Activated CD8-positive, alpha-beta T cell treated with anti-CD3 and anti-CD28 coated beads, Interleukin-2, amount 10 ng/mL, durations not matched to agents 7 days and 5 days (primary cell): ENCODE measurements around the gene SARS1. TPM values are rescaled to one million over a fixed set of nuclear protein-coding genes. Genes with fewer than 3 reads are reported as not detected.
"Not testable (repeated sequence)": the region's sequence is repeated elsewhere in the genome, so short reads cannot be mapped to it uniquely, and the experiment has no call there.

ENCODE experiments used
- ATAC-seq: fragments of 150-1000 bp; cut with Tn5 transposase; one replicate; pipeline ENCODE4 v1.10.0; 2021; ENCODE audit warnings: moderate library complexity
- CTCF ChIA-PET: fragments of 350-600 bp; sonication (Branson Sonifier 250); formaldehyde crosslinking; loops from one replicate; lab custom pipeline; 2021; ENCODE audit warnings: antibody characterized with exemption; lab: Charles Lee
- POLR2A ChIA-PET: fragments of 350-600 bp; sonication (Branson Sonifier 250); formaldehyde crosslinking; loops from one replicate; lab custom pipeline; 2021; ENCODE audit warnings: antibody characterized with exemption; lab: Charles Lee
- DNase-seq: peaks from one replicate; pipeline ENCODE4 v3.0.0-alpha.2; 2020
- H3K27ac Mint-ChIP-seq: one replicate; pipeline ENCODE4 v1.8.0; 2021; ENCODE audit warnings: mild to moderate bottlenecking, mixed read lengths
- H3K27me3 Mint-ChIP-seq: one replicate; pipeline ENCODE4 v1.8.0; 2021; ENCODE audit warnings: low read depth, mixed read lengths
- H3K36me3 Mint-ChIP-seq: one replicate; pipeline ENCODE4 v1.8.0; 2021; ENCODE audit warnings: low read depth, mixed read lengths
- H3K4me1 Mint-ChIP-seq: one replicate; pipeline ENCODE4 v1.8.0; 2021; ENCODE audit warnings: low read depth, mixed read lengths
- H3K4me3 Mint-ChIP-seq: one replicate; pipeline ENCODE4 v1.8.0; 2021; ENCODE audit warnings: mild to moderate bottlenecking, mixed read lengths
- H3K9me3 Mint-ChIP-seq: one replicate; pipeline ENCODE4 v1.8.0; 2022; ENCODE audit warnings: mixed read lengths; ENCODE audit not compliant: insufficient read depth
- total RNA-seq, 2 experiments: library from RNA; stranded (reverse); gene quantifications; one replicate each; pipeline ENCODE4 v1.2.3, GENCODE V29; 2021

The SARS1 gene
- total RNA-seq, 2 experiments from 2014 or later, result 145 to 157 TPM

DNA sequence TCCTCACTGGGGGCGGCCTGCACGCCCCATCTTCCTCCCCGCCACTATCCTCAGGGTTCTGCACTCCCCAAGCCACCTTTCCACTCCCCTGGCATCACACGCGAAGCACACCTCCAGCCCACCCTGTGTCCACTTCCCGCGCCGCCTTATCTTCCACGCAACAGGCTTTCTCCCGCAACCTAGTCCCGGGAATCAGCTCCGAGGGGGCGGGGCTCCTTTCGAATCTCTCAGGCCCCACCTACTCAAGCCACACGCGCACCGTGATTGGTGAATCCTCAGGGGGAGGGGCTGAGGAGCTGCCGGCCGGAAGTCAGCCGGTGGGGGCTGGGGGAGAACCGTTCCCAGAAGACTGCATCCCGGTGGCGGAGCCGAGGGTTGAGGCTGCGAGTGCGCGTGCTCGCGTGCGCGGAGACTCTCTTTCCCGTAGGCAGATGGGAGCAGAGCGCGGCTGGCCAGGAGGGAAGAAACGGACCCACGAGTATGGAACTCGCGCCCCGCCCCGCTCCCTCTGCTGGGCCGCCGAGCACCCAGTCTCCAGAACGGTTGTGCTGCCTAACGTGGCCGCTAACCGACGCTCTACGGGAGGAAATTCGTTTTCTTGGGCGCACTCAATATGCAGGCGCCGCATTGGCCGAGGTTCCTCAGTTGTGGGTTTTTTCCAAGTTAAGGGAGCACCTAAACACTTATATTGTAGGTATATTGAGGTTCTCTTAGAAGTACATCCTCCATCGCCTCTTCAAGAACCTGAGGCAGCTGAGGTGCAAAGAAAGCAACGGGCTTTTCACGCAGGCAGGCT, 69.4 kb downstream of the SARS1 start, which contains the start of gene PSRC1:
Gene PSRC1, minus strand, starts transcription at position 194 of the 796 bp plus-strand sequence.
- Mint-ChIP-seq H3K4me1 (peaks cover 31% of the 10 kb centered on the region), H3K36me3 (peaks cover 23% of the 10 kb centered on the region), H3K27ac (peak within 1 kb of the TSS; percentile 91), H3K9me3 (no peaks in the 10 kb centered on the region), H3K27me3 (peaks cover 7% of the 10 kb centered on the region), H3K4me3 (peak within 1 kb of the TSS; percentile 99)
- ATAC-seq, result peak; percentile 97
- DNase-seq, result peak; percentile 93
- CTCF ChIA-PET, result interaction anchor here (0.7 to 3.3 kb wide), 16 partner anchors 18 to 252 kb away, joined by 3 to 36 read pairs (median 6); partner anchors contain the start of genes ATXN7L2, CYB561D1, SARS1 and SORT1
- POLR2A ChIA-PET, result interaction anchor here (0.6 to 1.8 kb wide), 10 partner anchors 10 to 266 kb away, joined by 3 to 10 read pairs (median 3); partner anchors contain the start of genes ATXN7L2, CELSR2, GNAI3 and SORT1

DNA sequence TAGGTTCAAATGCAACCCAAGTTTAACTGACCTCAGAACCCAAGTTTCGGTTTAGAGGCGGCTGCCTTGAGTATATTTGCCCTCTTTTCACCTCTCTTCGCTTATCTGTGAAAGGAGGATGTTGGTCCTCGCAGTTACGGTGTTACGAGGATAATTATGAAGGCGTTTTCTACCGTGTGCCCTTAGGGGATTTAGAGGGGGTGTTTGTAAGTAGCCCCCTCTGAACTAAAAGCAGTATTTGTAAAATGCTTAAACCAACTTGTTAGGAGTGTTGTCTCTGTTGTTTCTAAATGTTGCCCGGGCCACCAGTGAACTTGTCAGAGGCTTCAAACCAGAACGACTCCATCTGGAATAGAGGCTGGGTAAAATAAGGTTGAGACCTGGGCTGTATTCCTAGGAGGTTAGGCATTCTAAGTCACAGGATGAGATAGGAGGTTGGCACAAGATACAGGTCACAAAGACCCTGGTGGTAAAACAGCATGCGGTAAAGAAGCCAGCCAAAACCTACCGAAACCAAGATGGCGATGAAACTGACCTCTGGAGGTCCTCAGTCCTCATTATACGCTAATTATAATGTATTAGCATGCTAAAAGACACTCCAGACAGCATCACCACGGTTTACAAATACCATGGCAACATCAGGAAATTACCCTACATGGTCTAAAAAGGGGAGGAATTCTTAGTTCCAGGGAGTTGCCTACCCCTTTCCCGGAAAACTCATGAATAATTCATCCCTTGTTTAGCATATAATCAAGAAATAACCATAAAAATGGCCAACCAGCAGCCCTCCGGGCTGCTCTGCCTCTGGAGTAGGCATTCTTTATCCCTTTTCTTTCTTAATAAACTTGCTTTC, 70.3 kb downstream of the SARS1 start:
- ChIA-PET POLR2A (interaction anchor here (1.3 to 1.8 kb wide), 2 partner anchors 114 to 200 kb away, joined by 7 to 10 read pairs; partner anchors contain the start of genes ATXN7L2 and SORT1), CTCF (interaction anchor here (1.1 to 3.3 kb wide), 5 partner anchors 95 to 248 kb away, joined by 3 to 36 read pairs (median 7); partner anchors contain the start of genes ATXN7L2 and SORT1)
- DNase-seq (peak; percentile 72), ATAC-seq (no peak)
- peaks cover 29% of the 10 kb centered on the region for H3K4me1 Mint-ChIP-seq
- H3K4me3 Mint-ChIP-seq, result peak overlapping the region; percentile 99
- no peaks in the 10 kb centered on the region for H3K9me3 Mint-ChIP-seq
- peaks cover 13% of the 10 kb centered on the region for H3K27me3 Mint-ChIP-seq
- H3K27ac Mint-ChIP-seq, result peak overlapping the region; percentile 91
- peaks cover 21% of the 10 kb centered on the region for H3K36me3 Mint-ChIP-seq

DNA sequence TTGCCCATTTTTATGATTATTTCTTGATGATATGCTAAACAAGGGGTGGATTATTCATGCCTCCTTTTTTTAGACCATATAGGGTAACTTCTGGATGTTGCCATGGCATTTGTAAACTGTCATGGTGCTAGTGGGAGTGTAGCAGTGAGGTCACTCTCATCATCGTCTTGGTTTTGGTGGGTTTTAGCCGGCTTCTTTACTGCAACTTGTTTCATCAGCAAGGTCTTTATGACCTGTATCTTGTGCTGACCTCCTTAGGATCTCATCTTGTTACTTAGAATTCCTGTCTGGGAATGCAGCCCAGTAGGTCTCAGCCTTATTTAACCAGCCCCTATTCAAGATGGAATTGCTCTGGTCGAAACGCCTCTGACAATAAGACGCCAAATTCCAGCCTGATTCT, 73.0 kb downstream of the SARS1 start:
- peaks cover 18% of the 10 kb centered on the region for H3K27me3 Mint-ChIP-seq
- H3K36me3 Mint-ChIP-seq, DNase-seq, POLR2A ChIA-PET, ATAC-seq, H3K4me3 Mint-ChIP-seq, H3K27ac Mint-ChIP-seq, CTCF ChIA-PET, H3K9me3 Mint-ChIP-seq: not testable (repeated sequence)
- H3K4me1 Mint-ChIP-seq, result peaks cover 18% of the 10 kb centered on the region

Other genes starting within 250 kb of the SARS1 start
- 10 to 100 TPM; 13.1 to 14.8 TPM for gene WDR47, start 171.8 kb upstream of the SARS1 start, total RNA-seq
- gene TAF13, start 137.9 kb upstream of the SARS1 start, total RNA-seq, result 10 to 100 TPM; 24.5 to 24.6 TPM
- gene TMEM167B, start 123.2 kb upstream of the SARS1 start, total RNA-seq, result 10 to 100 TPM; 20.8 to 21.2 TPM
- 1 to 10 TPM; 1.9 to 2.8 TPM for gene ELAPOR1, start 99.8 kb upstream of the SARS1 start, total RNA-seq
- gene CELSR2, start 35.6 kb downstream of the SARS1 start, total RNA-seq, result 1 to 10 TPM; 4.9 to 5.2 TPM
- 10 to 100 TPM; 38.2 to 40.7 TPM for gene PSRC1, start 69.2 kb downstream of the SARS1 start, total RNA-seq
- not detected for gene MYBPHL, start 93.1 kb downstream of the SARS1 start, total RNA-seq
- 10 to 100 TPM; 10.8 to 14.0 TPM for gene SORT1, start 184.0 kb downstream of the SARS1 start, total RNA-seq
- 100 to 1,000 TPM; 174 to 189 TPM for gene PSMA5, start 212.5 kb downstream of the SARS1 start, total RNA-seq